ENCODE data around the gene CFAP53. TPM values are rescaled to one million over a fixed set of nuclear protein-coding genes. Genes with fewer than 3 reads are reported as not detected.

Gene CFAP53
- total and polyA plus RNA-seq, 2 of the 13 experiments (the other 11 are each of a cell fraction or from before 2014, with no cell fraction given): 0.05 to 0.07 TPM

DNA sequence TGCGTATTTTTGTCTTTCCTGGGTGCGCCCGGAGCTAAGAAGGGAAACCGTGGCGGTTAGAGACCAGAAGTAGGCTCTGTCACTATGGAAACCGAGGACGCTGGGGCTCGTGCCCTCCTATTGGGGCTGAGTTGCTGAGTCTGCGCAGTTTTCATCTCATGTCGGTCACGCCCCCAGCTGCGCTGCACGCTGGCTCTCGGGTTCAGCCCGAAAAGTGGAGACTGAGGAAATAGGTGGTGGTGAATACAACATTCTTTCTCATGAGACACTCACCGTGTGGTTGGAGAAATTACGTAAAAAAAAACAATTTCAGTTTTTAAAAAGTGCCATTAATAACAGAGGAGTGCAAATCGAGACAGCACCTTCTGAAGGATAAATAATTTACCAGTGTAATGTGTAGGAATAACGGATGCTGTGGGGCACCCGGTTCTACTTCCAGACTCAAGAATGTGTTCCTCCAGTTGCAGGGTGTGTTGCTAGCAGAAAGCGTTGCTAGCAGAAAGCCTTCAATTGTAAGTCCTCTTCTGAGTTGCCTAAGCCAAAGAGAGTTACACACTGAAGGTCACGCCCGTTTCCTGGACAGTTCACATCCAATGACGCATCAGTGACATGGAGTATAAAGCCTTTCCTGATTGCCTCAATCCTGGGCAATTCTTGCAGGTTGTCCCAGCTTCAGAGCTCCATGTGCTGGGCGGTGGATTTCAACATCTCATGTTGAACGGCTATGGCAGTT lies 41.6 kb upstream of the CFAP53 start (continued):
- TF ChIP-seq, protein P1, sequence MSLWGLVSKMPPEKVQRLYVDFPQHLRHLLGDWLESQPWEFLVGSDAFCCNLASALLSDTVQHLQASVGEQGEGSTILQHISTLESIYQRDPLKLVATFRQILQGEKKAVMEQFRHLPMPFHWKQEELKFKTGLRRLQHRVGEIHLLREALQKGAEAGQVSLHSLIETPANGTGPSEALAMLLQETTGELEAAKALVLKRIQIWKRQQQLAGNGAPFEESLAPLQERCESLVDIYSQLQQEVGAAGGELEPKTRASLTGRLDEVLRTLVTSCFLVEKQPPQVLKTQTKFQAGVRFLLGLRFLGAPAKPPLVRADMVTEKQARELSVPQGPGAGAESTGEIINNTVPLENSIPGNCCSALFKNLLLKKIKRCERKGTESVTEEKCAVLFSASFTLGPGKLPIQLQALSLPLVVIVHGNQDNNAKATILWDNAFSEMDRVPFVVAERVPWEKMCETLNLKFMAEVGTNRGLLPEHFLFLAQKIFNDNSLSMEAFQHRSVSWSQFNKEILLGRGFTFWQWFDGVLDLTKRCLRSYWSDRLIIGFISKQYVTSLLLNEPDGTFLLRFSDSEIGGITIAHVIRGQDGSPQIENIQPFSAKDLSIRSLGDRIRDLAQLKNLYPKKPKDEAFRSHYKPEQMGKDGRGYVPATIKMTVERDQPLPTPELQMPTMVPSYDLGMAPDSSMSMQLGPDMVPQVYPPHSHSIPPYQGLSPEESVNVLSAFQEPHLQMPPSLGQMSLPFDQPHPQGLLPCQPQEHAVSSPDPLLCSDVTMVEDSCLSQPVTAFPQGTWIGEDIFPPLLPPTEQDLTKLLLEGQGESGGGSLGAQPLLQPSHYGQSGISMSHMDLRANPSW (CRISPR knock-in tag; IDR thresholded peaks at IDR 0.05; ENCODE audit: borderline replicate concordance): no peak
- no peak for TF ChIP-seq FOSL1 (CRISPR knock-in tag; IDR thresholded peaks at IDR 0.05; ENCODE audit: borderline replicate concordance)
- peak; percentile 97 for TF ChIP-seq HMGXB3 (CRISPR knock-in tag; IDR thresholded peaks at IDR 0.05; ENCODE audit: borderline replicate concordance)
- TF ChIP-seq CEBPB (IDR thresholded peaks at IDR 0.05; ENCODE audit: borderline replicate concordance, low read depth, low read length): peak; percentile 94
- TF ChIP-seq EZH2 (conservative IDR thresholded peaks at IDR 0.05; ENCODE audit: low read depth, low read length): no peak
- TF ChIP-seq POGK (CRISPR knock-in tag; conservative IDR thresholded peaks at IDR 0.05): 0 out of 2 replicates have a peak, but pooled peaks have one; percentile 37
- TF ChIP-seq, protein P2, sequence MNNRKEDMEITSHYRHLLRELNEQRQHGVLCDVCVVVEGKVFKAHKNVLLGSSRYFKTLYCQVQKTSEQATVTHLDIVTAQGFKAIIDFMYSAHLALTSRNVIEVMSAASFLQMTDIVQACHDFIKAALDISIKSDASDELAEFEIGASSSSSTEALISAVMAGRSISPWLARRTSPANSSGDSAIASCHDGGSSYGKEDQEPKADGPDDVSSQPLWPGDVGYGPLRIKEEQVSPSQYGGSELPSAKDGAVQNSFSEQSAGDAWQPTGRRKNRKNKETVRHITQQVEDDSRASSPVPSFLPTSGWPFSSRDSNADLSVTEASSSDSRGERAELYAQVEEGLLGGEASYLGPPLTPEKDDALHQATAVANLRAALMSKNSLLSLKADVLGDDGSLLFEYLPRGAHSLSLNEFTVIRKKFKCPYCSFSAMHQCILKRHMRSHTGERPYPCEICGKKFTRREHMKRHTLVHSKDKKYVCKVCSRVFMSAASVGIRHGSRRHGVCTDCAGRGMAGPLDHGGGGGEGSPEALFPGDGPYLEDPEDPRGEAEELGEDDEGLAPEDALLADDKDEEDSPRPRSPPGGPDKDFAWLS (CRISPR knock-in tag; IDR thresholded peaks at IDR 0.05; ENCODE audit: borderline replicate concordance): no peak
- peak; percentile 52 for TF ChIP-seq MXD4 (CRISPR knock-in tag; IDR thresholded peaks at IDR 0.05)
- no peak for TF ChIP-seq TAF1 (CRISPR knock-in tag; IDR thresholded peaks at IDR 0.05)
- peak; percentile 25; the same call in 1 of the 2 replicates for TF ChIP-seq HMG20A (CRISPR knock-in tag; IDR thresholded peaks at IDR 0.05; ENCODE audit: borderline replicate concordance)
- TF ChIP-seq NR2F6 (IDR thresholded peaks at IDR 0.05): no peak
- 0 out of 2 replicates have a peak, but pooled peaks have one; percentile 23 for TF ChIP-seq NR2F6 (CRISPR knock-in tag; IDR thresholded peaks at IDR 0.05)
- peak; percentile 54; the same call in 1 of the 2 replicates for TF ChIP-seq NR2C2 (CRISPR knock-in tag; IDR thresholded peaks at IDR 0.05; ENCODE audit: borderline replicate concordance)
- no peak for TF ChIP-seq ZBTB34 (CRISPR knock-in tag; IDR thresholded peaks at IDR 0.05)
- TF ChIP-seq SIN3A (IDR thresholded peaks at IDR 0.05; ENCODE audit: borderline replicate concordance, low read depth, low read length): peak; percentile 69; the same call in 1 of the 2 replicates
- no peak for TF ChIP-seq STAG1 (CRISPR knock-in tag; IDR thresholded peaks at IDR 0.05)
- peak; percentile 68 for TF ChIP-seq RFX1 (IDR thresholded peaks at IDR 0.05)
